ENCODE data around the gene COL5A1. TPM values are rescaled to one million over a fixed set of nuclear protein-coding genes. Genes with fewer than 3 reads are reported as not detected.
"Not testable (repeated sequence)": the region's sequence is repeated elsewhere in the genome, so short reads cannot be mapped to it uniquely, and the experiment has no call there.

Gene COL5A1
- total and polyA plus RNA-seq, 2 experiments from 2014 or later = 2.5 to 13.1 TPM

- TF ChIP-seq ZNF462 (CRISPR knock-in tag; IDR thresholded peaks at IDR 0.05) (no peak), ETS1 (IDR thresholded peaks at IDR 0.05) (no peak), JUNB (IDR thresholded peaks at IDR 0.05; ENCODE audit: unreplicated experiment) (no peak)
These were observed 25.2 kb downstream of the COL5A1 start (continued) for GRCh38 chr9:134666831-134667230.

- not testable (repeated sequence) for H3K4me3 Mint-ChIP-seq; H3K27ac ChIP-seq (ENCODE audit: low read depth); H3K27ac Mint-ChIP-seq; H3K9me2 ChIP-seq (ENCODE audit: insufficient read depth); H2AFZ ChIP-seq; H3F3A ChIP-seq (replicated peaks; ENCODE audit: low read depth); H3K36me3 ChIP-seq (ENCODE audit: insufficient read depth); H4K20me1 ChIP-seq (replicated peaks; ENCODE audit: insufficient read depth); H3K4me1 Mint-ChIP-seq; H3K9me3 Mint-ChIP-seq; H3K27me3 Mint-ChIP-seq (ENCODE audit: insufficient read depth, low read depth, poor library complexity); H3K4me2 ChIP-seq; H3K4me1 ChIP-seq (ENCODE audit: insufficient read depth); H3K27me3 ChIP-seq (ENCODE audit: insufficient read depth); H3K36me3 Mint-ChIP-seq (ENCODE audit: low read depth); DNase-seq (ENCODE audit: low spot score); H3K4me3 ChIP-seq; ATAC-seq; H3K79me2 ChIP-seq (replicated peaks; ENCODE audit: insufficient read depth)
These were observed 27.4 kb downstream of the COL5A1 start for GRCh38 chr9:134668977-134669376.

All from GM23338 (cell line).